ENCODE measurements around the gene ELL. TPM values are rescaled to one million over a fixed set of nuclear protein-coding genes. Genes with fewer than 3 reads are reported as not detected.

ELL gene
- total and polyA plus RNA-seq, 9 of the 15 experiments (the other 6 are each of a cell fraction or from before 2014, with no cell fraction given): 0.24 to 22.5 (median 4.1) TPM

- TF ChIP-seq BMI1 (IDR thresholded peaks at IDR 0.05; ENCODE audit: low read length): peak; percentile 46; the same call in 1 of the 2 replicates
- no peak for TF ChIP-seq POLR3G (IDR thresholded peaks at IDR 0.05; ENCODE audit: extremely low read depth, insufficient read length, insufficient replicate concordance)
- no peak for TF ChIP-seq ZKSCAN3 (CRISPR knock-in tag; IDR thresholded peaks at IDR 0.05)
- TF ChIP-seq ZC3H4 (CRISPR knock-in tag; IDR thresholded peaks at IDR 0.05; ENCODE audit: borderline replicate concordance): no peak
- TF ChIP-seq POLR2B (IDR thresholded peaks at IDR 0.05; ENCODE audit: low read depth, partially characterized antibody): no peak
- TF ChIP-seq ZNF12 (CRISPR knock-in tag; IDR thresholded peaks at IDR 0.05): no peak
- TF ChIP-seq ETS2 (tag; IDR thresholded peaks at IDR 0.05; ENCODE audit: borderline replicate concordance, poor library complexity, severe bottlenecking): no peak
- TF ChIP-seq CCNT2 (IDR thresholded peaks at IDR 0.05; ENCODE audit: borderline replicate concordance, extremely low read depth, insufficient read length, low read depth, low read length): no peak
- TF ChIP-seq, protein P1, sequence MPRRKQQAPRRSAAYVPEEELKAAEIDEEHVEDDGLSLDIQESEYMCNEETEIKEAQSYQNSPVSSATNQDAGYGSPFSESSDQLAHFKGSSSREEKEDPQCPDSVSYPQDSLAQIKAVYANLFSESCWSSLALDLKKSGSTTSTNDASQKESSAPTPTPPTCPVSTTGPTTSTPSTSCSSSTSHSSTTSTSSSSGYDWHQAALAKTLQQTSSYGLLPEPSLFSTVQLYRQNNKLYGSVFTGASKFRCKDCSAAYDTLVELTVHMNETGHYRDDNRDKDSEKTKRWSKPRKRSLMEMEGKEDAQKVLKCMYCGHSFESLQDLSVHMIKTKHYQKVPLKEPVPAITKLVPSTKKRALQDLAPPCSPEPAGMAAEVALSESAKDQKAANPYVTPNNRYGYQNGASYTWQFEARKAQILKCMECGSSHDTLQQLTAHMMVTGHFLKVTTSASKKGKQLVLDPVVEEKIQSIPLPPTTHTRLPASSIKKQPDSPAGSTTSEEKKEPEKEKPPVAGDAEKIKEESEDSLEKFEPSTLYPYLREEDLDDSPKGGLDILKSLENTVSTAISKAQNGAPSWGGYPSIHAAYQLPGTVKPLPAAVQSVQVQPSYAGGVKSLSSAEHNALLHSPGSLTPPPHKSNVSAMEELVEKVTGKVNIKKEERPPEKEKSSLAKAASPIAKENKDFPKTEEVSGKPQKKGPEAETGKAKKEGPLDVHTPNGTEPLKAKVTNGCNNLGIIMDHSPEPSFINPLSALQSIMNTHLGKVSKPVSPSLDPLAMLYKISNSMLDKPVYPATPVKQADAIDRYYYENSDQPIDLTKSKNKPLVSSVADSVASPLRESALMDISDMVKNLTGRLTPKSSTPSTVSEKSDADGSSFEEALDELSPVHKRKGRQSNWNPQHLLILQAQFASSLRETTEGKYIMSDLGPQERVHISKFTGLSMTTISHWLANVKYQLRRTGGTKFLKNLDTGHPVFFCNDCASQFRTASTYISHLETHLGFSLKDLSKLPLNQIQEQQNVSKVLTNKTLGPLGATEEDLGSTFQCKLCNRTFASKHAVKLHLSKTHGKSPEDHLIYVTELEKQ (CRISPR knock-in tag; IDR thresholded peaks at IDR 0.05): no peak
- TF ChIP-seq ZKSCAN8 (CRISPR knock-in tag; IDR thresholded peaks at IDR 0.05): no peak
- TF ChIP-seq DACH1 (IDR thresholded peaks at IDR 0.05; ENCODE audit: partially characterized antibody): no peak
- TF ChIP-seq ERF (CRISPR knock-in tag; IDR thresholded peaks at IDR 0.05): no peak
- TF ChIP-seq ZNF140 (CRISPR knock-in tag; IDR thresholded peaks at IDR 0.05): no peak
- no peak for TF ChIP-seq ZNF165 (CRISPR knock-in tag; IDR thresholded peaks at IDR 0.05; ENCODE audit: borderline replicate concordance)
- TF ChIP-seq SMARCA4 (IDR thresholded peaks at IDR 0.05): 0 out of 2 replicates have a peak, but pooled peaks have one; percentile 18
- TF ChIP-seq SAP30 (IDR thresholded peaks at IDR 0.05; ENCODE audit: borderline replicate concordance, insufficient read depth, low read depth, low read length, poor library complexity, severe bottlenecking): no peak
- TF ChIP-seq HOMEZ (CRISPR knock-in tag; IDR thresholded peaks at IDR 0.05): no peak
- no peak for TF ChIP-seq ZFP30 (CRISPR knock-in tag; IDR thresholded peaks at IDR 0.05; ENCODE audit: borderline replicate concordance)
- TF ChIP-seq SRSF1 (IDR thresholded peaks at IDR 0.05; ENCODE audit: low read depth, low read length): no peak
- TF ChIP-seq, protein P2, sequence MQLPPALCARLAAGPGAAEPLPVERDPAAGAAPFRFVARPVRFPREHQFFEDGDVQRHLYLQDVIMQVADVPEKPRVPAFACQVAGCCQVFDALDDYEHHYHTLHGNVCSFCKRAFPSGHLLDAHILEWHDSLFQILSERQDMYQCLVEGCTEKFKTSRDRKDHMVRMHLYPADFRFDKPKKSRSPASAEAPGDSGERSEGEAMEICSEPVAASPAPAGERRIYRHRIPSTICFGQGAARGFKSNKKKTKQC (CRISPR knock-in tag; IDR thresholded peaks at IDR 0.05): no peak
- TF ChIP-seq, protein P3, sequence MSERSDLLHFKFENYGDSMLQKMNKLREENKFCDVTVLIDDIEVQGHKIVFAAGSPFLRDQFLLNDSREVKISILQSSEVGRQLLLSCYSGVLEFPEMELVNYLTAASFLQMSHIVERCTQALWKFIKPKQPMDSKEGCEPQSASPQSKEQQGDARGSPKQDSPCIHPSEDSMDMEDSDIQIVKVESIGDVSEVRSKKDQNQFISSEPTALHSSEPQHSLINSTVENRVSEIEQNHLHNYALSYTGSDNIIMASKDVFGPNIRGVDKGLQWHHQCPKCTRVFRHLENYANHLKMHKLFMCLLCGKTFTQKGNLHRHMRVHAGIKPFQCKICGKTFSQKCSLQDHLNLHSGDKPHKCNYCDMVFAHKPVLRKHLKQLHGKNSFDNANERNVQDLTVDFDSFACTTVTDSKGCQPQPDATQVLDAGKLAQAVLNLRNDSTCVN (CRISPR knock-in tag; IDR thresholded peaks at IDR 0.05): no peak
Measured at GRCh38 chr19:18397242-18398202, 124.3 kb downstream of the ELL start, which contains the start of gene LRRC25 (continued).
